ENCODE results near the gene SOS1. TPM values are rescaled to one million over a fixed set of nuclear protein-coding genes. Genes with fewer than 3 reads are reported as not detected.
"Not testable (repeated sequence)": the region's sequence is repeated elsewhere in the genome, so short reads cannot be mapped to it uniquely, and the experiment has no call there.

SOS1 gene
- total and polyA plus RNA-seq, 4 donors, result 3.9 to 97.6 (median 14.6) TPM

GRCh38 chr2:39058101-39058500 lies 62.8 kb downstream of the SOS1 start:
- no peaks in the 10 kb centered on the region for H3K4me1 ChIP-seq (ENCODE audit: control insufficient read depth in 5 of 5, insufficient read depth in 5 of 5, low read length in 5 of 5)
- DNase-seq (no peak), ATAC-seq (ENCODE audit: insufficient read depth, low FRiP score) (no peak)
- H3K9ac ChIP-seq (ENCODE audit: insufficient read depth in 1 of 2, low read length in 2 of 2), result no peak overlapping the region
- no peak overlapping the region for H3K27ac ChIP-seq (ENCODE audit: low read depth in 1 of 2, low read length in 1 of 2)
- no peaks in the 10 kb centered on the region for H3K27me3 ChIP-seq (ENCODE audit: control insufficient read depth in 3 of 3, insufficient read depth in 3 of 3, low read length in 2 of 3)
- H3K36me3 ChIP-seq (ENCODE audit: control insufficient read depth in 4 of 4, insufficient read depth in 4 of 4, low read length in 4 of 4), result peaks cover 0 to 7% (median 3%) of the 10 kb centered on the region in 4 donors
- TF ChIP-seq CTCF (IDR thresholded peaks at IDR 0.05; ENCODE audit: control extremely low read depth, extremely low read depth), result no peak
- H3K9me3 ChIP-seq (ENCODE audit: control insufficient read depth in 4 of 4, insufficient read depth in 3 of 4, low read length in 3 of 4), result no peaks in the 10 kb centered on the region
- no peak overlapping the region for H3K4me3 ChIP-seq
- WGBS, 2 donors, result 93 to 98% methylated on average over 3 of the region's 3 CpGs

GRCh38 chr2:39052665-39053064 lies 68.2 kb downstream of the SOS1 start:
- H3K9ac ChIP-seq (ENCODE audit: insufficient read depth in 1 of 2, low read length in 2 of 2); H3K27ac ChIP-seq (ENCODE audit: low read depth in 1 of 2, low read length in 1 of 2); DNase-seq; H3K4me1 ChIP-seq (ENCODE audit: control insufficient read depth in 5 of 5, insufficient read depth in 5 of 5, low read length in 5 of 5); H3K27me3 ChIP-seq (ENCODE audit: control insufficient read depth in 3 of 3, insufficient read depth in 3 of 3, low read length in 2 of 3); H3K4me3 ChIP-seq; H3K9me3 ChIP-seq (ENCODE audit: control insufficient read depth in 4 of 4, insufficient read depth in 3 of 4, low read length in 3 of 4); ATAC-seq (ENCODE audit: insufficient read depth, low FRiP score): not testable (repeated sequence)
- H3K36me3 ChIP-seq (ENCODE audit: control insufficient read depth in 4 of 4, insufficient read depth in 4 of 4, low read length in 4 of 4), result peaks cover 2 to 17% (median 9%) of the 10 kb centered on the region in 4 donors
- 97 to 99% methylated on average over 6 of the region's 6 CpGs for WGBS, 2 donors

- ATAC-seq (ENCODE audit: insufficient read depth, low FRiP score), result no peak
- TF ChIP-seq CTCF (IDR thresholded peaks at IDR 0.05; ENCODE audit: control extremely low read depth, extremely low read depth), result no peak
- DNase-seq, result no peak
- 89 to 100% methylated on average over 1 of the region's 1 CpG for WGBS, 2 donors
- Histone ChIP-seq H3K4me3 (no peak overlapping the region), H3K36me3 (ENCODE audit: control insufficient read depth in 4 of 4, insufficient read depth in 4 of 4, low read length in 4 of 4) (peaks cover 2 to 17% (median 9%) of the 10 kb centered on the region in 4 donors), H3K27ac (ENCODE audit: low read depth in 1 of 2, low read length in 1 of 2) (no peak overlapping the region), H3K9ac (ENCODE audit: insufficient read depth in 1 of 2, low read length in 2 of 2) (no peak overlapping the region), H3K27me3 (ENCODE audit: control insufficient read depth in 3 of 3, insufficient read depth in 3 of 3, low read length in 2 of 3) (no peaks in the 10 kb centered on the region), H3K9me3 (ENCODE audit: control insufficient read depth in 4 of 4, insufficient read depth in 3 of 4, low read length in 3 of 4) (no peaks in the 10 kb centered on the region), H3K4me1 (ENCODE audit: control insufficient read depth in 5 of 5, insufficient read depth in 5 of 5, low read length in 5 of 5) (no peaks in the 10 kb centered on the region)
These were observed 70.7 kb downstream of the SOS1 start for GRCh38 chr2:39050109-39050508.

GRCh38 chr2:39039072-39039471 lies 81.8 kb downstream of the SOS1 start:
- H3K4me1 ChIP-seq (ENCODE audit: control insufficient read depth in 5 of 5, insufficient read depth in 5 of 5, low read length in 5 of 5), result no peaks in the 10 kb centered on the region
- peaks cover 0 to 6% (median under 1%) of the 10 kb centered on the region in 4 donors for H3K36me3 ChIP-seq (ENCODE audit: control insufficient read depth in 4 of 4, insufficient read depth in 4 of 4, low read length in 4 of 4)
- no peaks in the 10 kb centered on the region for H3K9me3 ChIP-seq (ENCODE audit: control insufficient read depth in 4 of 4, insufficient read depth in 3 of 4, low read length in 3 of 4)
- H3K4me3 ChIP-seq, result no peak overlapping the region
- WGBS, 2 donors, result 94 to 95% methylated on average over 2 of the region's 2 CpGs
- no peak for TF ChIP-seq CTCF (IDR thresholded peaks at IDR 0.05; ENCODE audit: control extremely low read depth, extremely low read depth)
- H3K27ac ChIP-seq (ENCODE audit: low read depth in 1 of 2, low read length in 1 of 2), result no peak overlapping the region
- H3K27me3 ChIP-seq (ENCODE audit: control insufficient read depth in 3 of 3, insufficient read depth in 3 of 3, low read length in 2 of 3), result no peaks in the 10 kb centered on the region
- H3K9ac ChIP-seq (ENCODE audit: insufficient read depth in 1 of 2, low read length in 2 of 2), result no peak overlapping the region
- DNase-seq (no peak), ATAC-seq (ENCODE audit: insufficient read depth, low FRiP score) (no peak)
